ENCODE results near the gene RGP1.

RGP1 gene

DNA sequence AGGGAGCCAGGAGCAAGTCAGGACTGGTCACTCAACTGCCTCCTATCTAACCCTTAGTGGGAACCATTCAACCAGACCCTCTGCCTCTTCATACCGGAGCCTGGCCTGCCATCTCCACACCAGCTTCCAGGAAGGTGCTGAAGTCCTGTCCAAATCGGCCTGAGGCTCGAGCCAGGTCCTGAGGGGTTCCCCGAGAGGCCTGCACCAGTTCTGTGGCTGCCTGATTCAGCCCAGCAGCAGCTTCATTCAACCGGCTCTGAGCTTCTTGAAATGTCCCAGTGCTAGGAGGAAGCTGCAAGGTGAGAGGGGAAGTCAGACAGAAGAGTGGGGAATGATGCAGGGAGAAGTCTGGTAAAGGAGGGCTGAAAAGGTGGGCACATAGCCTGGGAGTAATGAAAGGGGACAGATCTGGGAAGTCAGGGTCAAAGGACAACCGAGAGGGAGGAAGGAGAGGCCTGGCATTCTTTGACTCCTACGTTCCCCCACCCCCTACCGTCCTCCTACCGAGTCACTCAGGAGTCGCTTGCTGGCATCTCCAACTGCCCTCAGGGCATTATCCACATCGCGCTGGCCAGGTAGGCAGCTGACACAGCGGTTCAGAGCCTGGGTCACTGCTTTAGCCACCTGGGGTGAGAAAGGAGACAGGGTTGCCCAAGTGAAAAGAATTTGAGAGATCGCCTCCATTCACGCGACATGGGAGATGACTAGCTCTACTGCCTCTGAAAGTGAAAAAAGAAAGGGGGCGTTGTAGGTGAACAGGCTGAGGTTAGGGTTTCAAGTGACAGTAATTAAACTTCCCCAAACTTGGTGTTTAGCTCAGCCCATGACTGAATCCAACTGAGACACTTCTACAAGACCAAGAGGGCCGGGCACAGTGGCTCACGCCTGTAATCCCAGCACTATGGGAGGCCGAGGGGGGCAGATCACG is 37.3 kb upstream of the RGP1 start:
- peak overlapping the region; percentile 90 for H3K27ac Mint-ChIP-seq
- peaks cover 88% of the 10 kb centered on the region for H3K36me3 Mint-ChIP-seq (ENCODE audit: low read depth)
- no peaks in the 10 kb centered on the region for H3K27me3 Mint-ChIP-seq (ENCODE audit: low read depth, poor library complexity)
- no peak for DNase-seq
- peaks cover 8% of the 10 kb centered on the region for H3K4me1 Mint-ChIP-seq
- H3K9me3 Mint-ChIP-seq, result no peaks in the 10 kb centered on the region
- TF ChIP-seq, protein P1, sequence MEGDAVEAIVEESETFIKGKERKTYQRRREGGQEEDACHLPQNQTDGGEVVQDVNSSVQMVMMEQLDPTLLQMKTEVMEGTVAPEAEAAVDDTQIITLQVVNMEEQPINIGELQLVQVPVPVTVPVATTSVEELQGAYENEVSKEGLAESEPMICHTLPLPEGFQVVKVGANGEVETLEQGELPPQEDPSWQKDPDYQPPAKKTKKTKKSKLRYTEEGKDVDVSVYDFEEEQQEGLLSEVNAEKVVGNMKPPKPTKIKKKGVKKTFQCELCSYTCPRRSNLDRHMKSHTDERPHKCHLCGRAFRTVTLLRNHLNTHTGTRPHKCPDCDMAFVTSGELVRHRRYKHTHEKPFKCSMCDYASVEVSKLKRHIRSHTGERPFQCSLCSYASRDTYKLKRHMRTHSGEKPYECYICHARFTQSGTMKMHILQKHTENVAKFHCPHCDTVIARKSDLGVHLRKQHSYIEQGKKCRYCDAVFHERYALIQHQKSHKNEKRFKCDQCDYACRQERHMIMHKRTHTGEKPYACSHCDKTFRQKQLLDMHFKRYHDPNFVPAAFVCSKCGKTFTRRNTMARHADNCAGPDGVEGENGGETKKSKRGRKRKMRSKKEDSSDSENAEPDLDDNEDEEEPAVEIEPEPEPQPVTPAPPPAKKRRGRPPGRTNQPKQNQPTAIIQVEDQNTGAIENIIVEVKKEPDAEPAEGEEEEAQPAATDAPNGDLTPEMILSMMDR (IDR thresholded peaks at IDR 0.05), result no peak
- H3K4me3 Mint-ChIP-seq, result no peak overlapping the region

DNA sequence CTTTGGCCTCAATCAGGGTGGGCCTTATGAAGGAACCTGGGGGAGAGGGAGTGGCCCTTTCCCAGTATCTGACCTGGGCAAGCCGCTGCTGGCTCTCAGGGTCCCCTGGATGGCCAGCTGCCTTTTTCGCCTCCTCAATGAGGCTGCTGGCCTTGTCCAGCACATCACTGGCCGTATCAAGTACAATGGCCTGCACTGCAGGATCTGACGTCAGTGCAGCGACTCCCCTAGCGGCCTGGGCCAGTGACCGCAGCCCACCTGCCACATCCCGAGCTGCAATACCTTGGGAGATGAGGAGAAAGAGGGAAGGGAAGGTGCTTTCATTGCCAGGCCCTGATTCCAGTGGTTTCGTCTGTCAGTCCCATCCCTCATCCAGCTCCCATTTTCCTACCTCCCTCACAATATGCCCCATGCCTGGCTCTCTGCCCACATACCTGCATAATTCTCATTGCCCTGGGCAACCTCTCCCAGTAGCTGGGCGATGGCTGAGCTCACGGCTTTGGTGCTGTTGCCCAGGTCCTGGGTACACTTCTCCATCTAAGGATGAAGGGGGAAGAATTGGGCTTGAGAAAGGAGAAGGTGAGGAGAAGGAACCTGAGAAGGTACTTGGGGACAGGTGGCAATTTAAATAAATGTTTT is 36.2 kb upstream of the RGP1 start:
- Mint-ChIP-seq H3K36me3 (ENCODE audit: low read depth) (peaks cover 88% of the 10 kb centered on the region), H3K27ac (no peak overlapping the region), H3K4me1 (peaks cover 8% of the 10 kb centered on the region), H3K4me3 (no peak overlapping the region), H3K9me3 (no peaks in the 10 kb centered on the region), H3K27me3 (ENCODE audit: low read depth, poor library complexity) (no peaks in the 10 kb centered on the region)
- no peak for DNase-seq
- TF ChIP-seq, protein P1 (IDR thresholded peaks at IDR 0.05), result no peak

DNA sequence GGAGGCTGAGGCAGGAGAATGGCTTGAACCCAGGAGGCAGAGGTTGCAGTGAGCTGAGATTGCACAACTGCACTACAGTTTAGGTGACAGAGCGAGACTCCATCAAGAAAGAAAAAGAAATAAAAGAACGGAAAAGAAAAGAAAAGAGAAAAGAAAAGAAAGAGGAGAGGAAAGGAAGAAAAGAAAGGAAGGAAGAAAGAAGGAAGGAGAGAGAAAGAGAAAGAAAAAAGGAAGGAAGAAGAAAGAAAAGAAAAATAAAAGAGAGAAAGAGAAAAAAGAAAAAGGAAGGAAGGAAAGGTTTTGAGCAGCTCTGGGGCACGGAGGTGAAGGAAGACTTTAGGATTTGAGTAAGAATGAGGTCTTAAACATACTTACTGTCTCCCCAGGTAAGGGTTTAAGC is 35.5 kb upstream of the RGP1 start:
- Mint-ChIP-seq H3K9me3 (no peaks in the 10 kb centered on the region), H3K36me3 (ENCODE audit: low read depth) (peaks cover 88% of the 10 kb centered on the region), H3K27ac (no peak overlapping the region), H3K4me3 (no peak overlapping the region), H3K27me3 (ENCODE audit: low read depth, poor library complexity) (no peaks in the 10 kb centered on the region), H3K4me1 (peaks cover 8% of the 10 kb centered on the region)
- DNase-seq, result no peak
- TF ChIP-seq, protein P1 (IDR thresholded peaks at IDR 0.05), result no peak

DNA sequence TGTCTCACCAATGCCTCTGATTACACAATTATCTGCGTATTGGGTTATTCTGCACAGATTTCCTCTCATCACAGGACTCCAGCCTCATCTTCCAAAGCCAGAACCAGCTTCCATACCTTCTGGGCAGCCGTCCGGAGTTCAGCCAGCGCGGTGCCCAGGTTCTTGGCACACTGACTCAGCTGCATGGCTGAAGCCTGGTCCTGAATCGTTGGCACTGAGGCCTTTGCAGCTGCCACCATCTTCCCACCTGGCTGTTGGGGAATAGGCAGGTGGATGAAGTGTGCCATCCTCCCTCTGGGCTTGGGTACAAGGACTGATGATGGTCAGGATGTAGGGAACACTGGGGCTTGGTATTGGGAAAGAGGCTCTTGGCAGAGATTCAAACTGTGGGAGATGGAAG is 35.0 kb upstream of the RGP1 start:
- no peak for DNase-seq
- H3K4me3 Mint-ChIP-seq, result no peak overlapping the region
- H3K4me1 Mint-ChIP-seq, result peaks cover 8% of the 10 kb centered on the region
- H3K36me3 Mint-ChIP-seq (ENCODE audit: low read depth), result peaks cover 86% of the 10 kb centered on the region
- H3K9me3 Mint-ChIP-seq, result no peaks in the 10 kb centered on the region
- H3K27me3 Mint-ChIP-seq (ENCODE audit: low read depth, poor library complexity), result no peaks in the 10 kb centered on the region
- TF ChIP-seq, protein P1 (IDR thresholded peaks at IDR 0.05), result no peak
- H3K27ac Mint-ChIP-seq, result no peak overlapping the region

DNA sequence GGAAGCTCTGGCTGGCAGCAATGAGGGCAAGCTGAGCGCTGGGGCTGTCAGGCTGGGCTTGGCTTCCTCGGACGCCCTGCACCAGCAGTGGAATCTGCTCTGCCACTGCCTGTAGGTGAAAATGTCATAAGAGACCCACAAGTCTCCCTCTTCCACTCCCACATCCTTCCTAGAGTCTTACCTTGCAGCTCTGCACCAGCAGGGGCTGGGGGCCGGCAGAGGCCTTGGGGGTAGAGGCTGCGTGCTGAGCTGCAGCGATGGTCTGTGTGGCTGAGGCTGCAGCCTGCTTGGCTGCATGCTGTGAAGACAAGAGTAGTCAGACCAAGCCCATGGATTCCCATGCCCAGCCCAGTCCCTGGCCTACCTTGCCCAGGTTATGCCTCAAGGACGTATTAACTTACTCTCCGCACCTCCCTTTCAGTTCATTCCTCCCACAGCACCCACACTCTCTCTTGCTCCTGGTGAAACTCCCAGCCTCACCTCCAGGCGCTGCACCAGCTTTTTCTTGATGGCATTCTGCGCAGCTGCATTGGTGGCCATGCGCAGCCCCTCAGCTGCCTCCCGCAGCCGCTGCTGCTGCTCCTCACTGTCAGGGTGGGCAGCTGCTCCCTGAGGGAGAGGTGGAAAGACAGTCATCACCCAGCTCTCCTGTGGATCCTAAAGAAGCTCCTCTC is 34.4 kb upstream of the RGP1 start:
- TF ChIP-seq, protein P1 (IDR thresholded peaks at IDR 0.05), result no peak
- peaks cover 8% of the 10 kb centered on the region for H3K4me1 Mint-ChIP-seq
- DNase-seq, result no peak
- H3K27me3 Mint-ChIP-seq (ENCODE audit: low read depth, poor library complexity), result no peaks in the 10 kb centered on the region
- peak overlapping the region; percentile 64 for H3K27ac Mint-ChIP-seq
- H3K36me3 Mint-ChIP-seq (ENCODE audit: low read depth), result peaks cover 88% of the 10 kb centered on the region
- no peak overlapping the region for H3K4me3 Mint-ChIP-seq
- H3K9me3 Mint-ChIP-seq, result no peaks in the 10 kb centered on the region

Measured in nephron progenitor cell (in vitro differentiated cells).